Activated T-cell treated with anti-CD3 and anti-CD28 coated beads for 4 hours (primary cell): Measurements from ENCODE around the gene ZBTB45.
"Not testable (repeated sequence)": the region's sequence is repeated elsewhere in the genome, so short reads cannot be mapped to it uniquely, and the experiment has no call there.

Experiments used
- DNase-seq: peaks from one replicate; pipeline ENCODE4 v3.0.0-alpha.2; 2020

The ZBTB45 gene

DNA sequence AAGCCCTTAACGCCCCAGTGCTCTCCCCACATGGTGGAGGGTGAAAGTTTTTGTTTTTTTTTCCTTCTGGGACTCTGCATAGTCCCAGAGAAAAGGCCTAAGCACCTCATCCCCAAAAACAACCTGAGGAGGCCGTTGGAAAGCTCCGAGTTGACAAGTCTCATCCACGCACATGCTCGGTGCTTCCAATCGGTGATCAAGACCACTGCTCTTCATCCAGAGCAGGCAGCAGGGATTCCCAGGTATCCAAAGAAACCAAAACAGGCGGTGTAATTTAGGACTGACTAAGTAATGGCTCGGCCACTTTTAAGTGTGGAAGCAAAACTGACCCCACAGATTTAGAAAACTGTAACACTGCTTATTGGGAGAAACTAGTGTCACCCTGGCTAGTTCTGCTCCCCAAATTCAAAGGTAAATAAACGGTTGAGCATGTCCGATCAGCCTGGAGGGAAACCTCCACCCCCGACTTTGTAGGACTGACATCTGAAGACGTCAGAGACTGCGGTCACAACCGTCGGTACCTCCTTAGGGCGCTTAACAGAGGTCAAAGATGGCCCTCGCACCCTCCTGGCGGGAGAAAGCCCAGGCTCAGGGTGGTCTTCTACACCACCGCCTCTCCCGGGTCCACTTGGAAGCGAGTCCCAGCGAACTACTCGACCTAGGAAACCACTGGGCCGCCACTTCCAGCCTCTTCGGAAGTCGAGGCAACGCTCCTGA, 44.5 kb downstream of the ZBTB45 start:
- no peak for DNase-seq

DNA sequence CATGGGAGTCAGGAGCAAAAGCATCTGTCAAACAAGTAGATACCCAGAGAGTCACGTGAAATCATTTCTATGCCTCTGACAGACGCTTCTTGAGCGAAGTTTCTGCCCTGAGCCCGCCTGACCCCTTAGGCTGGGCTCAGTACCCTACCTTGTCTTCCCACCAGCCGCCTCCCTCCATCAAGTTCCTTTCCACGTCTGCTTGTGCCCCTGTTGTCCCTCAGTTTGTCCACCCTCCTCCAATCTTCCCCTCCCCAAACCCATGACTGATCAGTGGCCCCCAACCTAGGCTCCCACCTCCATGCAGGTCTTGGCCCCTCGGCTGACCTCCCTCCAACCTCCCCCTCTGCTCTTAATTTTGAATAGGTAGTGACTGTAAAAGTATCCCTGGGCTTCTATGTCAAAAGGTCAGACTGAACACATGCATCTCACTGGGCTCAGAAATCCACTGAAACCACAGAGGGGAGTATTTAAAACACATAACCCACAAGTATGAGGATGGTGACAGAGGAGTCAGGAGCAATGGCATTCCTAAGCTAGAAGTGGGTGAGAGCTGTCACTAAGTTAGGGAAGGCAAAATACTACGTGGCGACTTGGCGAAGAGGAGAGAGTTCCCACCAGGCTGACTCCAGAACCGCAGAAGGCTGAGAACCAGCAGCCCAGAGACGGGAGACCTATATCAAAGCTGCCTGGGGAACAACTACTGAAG, 45.2 kb downstream of the ZBTB45 start:
- no peak for DNase-seq

DNA sequence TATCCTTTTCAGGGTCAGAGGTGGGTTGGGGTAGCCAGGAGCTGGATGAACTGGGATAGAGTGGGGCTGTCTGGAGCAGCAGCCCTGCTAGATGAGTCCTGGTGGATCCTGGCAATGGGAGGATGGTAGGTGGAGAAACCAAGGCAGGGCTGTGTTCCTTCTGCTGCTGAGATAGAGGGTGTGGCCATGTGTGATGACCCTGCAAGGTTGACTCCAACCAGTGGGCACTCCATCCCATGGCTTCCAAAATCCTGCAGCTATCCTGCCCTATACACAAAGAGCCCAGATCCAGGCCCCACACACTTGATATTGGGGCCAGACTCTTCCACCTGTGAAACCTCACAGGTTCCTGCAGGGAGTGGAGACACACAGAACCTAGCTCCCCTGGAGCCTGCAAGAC, 45.8 kb downstream of the ZBTB45 start:
- no peak for DNase-seq

DNA sequence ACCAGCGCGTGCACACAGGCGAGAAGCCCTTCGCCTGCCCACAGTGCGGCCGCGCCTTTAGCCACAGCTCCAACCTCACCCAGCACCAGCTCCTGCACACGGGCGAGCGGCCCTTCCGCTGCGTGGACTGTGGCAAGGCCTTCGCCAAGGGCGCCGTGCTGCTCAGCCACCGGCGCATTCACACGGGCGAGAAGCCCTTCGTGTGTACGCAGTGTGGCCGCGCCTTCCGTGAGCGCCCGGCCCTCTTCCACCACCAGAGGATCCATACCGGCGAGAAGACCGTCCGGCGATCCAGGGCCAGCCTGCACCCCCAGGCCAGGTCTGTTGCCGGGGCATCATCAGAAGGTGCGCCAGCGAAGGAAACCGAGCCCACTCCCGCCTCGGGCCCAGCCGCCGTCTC, 47.9 kb downstream of the ZBTB45 start:
- DNase-seq: no peak

DNA sequence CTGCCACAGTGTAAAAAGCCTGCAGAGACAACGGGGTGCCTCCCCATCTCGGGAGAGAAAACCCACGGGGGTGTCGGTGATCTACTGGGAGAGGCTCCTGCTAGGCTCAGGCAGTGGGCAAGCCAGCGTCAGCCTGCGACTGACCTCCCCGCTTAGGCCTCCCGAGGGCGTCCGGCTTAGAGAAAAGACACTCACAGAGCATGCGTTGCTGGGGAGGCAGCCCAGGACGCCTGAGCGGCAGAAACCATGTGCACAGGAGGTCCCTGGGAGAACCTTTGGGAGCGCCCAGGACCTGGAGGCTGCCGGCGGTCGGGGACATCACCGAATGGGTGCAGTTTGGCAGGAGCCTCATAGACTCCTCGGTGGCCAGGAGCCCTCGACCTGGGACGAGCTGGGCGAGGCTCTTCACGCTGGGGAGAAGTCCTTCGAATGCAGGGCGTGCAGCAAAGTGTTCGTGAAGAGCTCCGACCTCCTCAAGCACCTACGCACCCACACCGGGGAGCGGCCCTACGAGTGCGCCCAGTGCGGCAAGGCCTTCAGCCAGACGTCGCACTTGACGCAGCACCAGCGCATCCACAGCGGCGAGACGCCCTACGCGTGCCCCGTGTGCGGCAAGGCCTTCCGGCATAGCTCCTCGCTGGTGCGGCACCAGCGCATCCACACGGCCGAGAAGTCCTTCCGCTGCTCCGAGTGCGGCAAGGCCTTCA, 48.6 kb downstream of the ZBTB45 start:
- DNase-seq: not testable (repeated sequence)

DNA sequence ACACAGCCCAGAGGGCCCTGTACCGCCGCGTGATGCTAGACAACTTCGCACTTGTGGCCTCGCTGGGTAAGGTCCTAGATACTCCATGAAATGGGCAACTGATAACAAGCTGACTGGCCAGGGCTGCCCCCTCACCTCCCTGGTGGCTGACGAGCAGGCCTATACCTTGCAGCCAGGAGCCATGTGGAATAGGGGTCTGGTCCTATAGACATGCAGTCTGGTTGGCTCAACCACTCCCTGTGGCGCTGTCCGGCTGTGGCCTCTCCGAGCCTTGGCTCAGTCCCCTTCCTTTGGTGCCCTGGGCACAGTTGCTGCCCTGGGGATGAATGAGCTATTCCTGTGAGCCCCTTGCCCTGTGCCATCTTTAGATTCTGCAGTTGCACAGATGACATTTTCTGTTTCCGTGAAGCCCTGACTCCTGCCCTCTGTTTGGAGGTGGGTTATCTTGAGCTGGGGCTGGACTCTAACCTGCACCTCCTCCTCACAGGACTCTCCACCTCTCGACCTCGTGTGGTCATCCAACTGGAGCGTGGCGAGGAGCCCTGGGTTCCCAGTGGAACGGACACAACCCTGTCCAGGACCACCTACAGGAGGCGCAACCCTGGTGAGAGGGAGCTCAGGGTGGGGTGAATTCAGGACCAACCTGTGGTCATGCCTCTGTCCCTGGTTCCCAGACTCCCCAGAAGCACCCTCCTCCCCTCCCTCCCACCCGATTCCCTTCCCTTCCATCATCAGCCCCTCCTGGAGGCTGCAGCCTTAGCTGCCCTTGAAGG, 50.2 kb downstream of the ZBTB45 start:
- DNase-seq: no peak

DNA sequence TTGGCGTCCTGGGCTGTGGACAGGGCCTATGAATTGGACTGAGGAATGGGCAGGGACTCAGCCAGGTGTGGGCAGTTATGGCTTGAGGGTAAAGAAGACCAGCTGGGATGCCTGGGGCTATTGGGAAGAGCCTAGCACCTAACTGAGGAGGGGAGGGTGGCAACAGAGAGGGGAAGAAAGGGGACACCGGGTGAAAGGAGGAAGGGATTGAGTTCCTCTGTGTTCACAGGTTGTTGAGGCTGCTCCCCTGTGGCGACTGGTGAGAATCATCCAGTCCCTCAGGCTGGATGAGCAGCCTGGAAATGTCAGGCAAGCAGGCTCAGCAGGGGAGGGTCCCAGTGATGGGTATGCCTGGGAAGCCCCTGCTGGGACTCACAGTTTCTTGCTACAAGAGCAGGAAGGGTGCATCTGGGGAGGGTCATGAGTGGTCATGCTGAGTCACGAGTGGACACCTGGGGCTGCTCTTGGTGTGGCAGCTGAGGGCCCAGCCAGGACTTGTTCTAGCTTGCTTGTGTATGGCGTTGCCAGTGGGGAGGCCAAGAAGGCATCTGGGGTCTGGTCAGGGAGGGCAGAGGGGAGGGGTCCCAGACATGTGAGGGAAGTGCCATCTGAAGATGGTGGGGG, 51.3 kb downstream of the ZBTB45 start:
- no peak for DNase-seq

DNA sequence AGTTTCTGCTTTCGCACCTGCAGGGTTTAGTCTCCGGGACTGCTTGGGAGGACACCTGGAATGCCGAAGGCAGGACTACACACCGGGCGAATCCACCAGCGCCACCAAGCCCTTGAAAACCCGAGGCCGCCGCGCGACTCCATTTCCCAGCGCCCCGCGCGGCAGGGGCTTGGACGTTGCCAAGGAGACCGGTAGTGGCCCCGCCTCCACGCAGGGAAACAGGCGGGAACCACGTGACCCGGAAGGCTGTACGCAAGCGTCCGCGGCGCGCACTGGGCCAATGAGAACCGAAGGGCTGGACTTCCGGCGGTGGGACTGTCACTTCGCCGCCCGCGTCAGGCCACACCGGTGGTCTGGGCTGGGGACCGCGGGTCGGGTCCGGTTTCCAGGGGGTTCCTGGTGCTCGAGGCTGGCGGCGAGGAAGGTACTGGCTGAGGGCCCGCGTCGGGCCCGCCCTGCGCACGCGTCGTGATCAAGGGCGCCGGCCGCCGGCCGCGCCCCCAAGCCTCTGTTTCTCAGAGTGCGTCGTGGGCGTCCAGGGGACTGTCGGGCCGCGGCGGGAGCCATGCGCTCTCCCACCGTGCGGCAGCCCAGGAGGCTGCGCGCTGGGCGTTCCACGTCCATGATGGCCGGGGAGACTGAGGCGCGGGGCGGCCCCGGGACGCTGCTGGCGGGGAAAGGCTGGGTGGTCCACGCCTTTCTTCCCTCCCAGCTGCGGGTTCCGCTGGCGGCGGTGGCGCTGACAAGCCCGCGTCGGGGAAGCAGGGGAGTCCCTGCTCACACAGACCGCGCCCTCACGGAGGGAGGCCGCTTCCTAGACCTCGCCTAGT, 52.6 kb downstream of the ZBTB45 start, which contains the start of gene ZNF324:
Gene ZNF324, plus strand, starts transcription at position 321 of the 830 bp plus-strand sequence. CDS start 2,106 bp downstream, outside the sequence.
- DNase-seq: peak; percentile 97

DNA sequence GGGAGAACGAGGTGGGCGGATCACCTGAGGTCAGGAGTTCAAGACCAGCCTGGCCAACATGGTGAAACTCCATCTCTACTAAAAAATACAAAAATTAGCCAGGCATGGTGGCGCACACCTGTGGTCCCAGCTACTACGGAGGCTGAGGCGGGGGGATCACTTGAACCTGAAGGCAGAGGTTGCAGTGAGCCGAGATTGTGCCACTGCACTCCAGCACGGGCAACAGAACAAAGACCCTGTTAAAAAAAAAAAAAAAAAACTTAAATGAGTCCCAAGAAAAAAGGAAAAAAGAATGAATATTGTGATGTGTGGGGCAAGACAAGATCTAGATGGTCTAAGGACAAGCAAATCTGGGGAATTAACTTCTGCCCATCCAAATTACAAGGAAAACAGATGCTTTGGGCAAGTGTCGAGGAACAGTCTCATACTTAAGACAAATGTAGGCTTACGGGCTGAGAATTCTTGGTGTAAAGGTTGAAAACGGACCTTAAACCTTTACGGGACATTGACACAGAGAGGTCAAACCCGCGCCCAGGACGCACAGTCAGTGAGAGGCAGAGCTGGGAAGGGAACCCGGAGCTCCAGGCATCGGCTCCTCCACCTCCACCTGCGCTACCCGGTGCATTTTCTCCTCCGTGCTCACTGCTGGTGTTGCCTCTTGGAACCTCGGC, 53.4 kb downstream of the ZBTB45 start:
- DNase-seq: no peak
